Amygdala (tissue), 56 donors: ENCODE data around the gene AP1S1.

Experiments
- DNase-seq, 56 donors: peaks; one replicate each; lab custom pipeline; 2025; lab: John Stamatoyannopoulos, UW

AP1S1 gene

GRCh38 chr7:101155303-101155702 is 1.0 kb downstream of the AP1S1 start:
- DNase-seq, result no peak

- DNase-seq, result no peak
Observed at GRCh38 chr7:101156277-101156676, 2.0 kb downstream of the AP1S1 start.

- DNase-seq, result peak in 1 of 56 donors; percentile 14
Observed at GRCh38 chr7:101156866-101157589, 2.8 kb downstream of the AP1S1 start.

DNA sequence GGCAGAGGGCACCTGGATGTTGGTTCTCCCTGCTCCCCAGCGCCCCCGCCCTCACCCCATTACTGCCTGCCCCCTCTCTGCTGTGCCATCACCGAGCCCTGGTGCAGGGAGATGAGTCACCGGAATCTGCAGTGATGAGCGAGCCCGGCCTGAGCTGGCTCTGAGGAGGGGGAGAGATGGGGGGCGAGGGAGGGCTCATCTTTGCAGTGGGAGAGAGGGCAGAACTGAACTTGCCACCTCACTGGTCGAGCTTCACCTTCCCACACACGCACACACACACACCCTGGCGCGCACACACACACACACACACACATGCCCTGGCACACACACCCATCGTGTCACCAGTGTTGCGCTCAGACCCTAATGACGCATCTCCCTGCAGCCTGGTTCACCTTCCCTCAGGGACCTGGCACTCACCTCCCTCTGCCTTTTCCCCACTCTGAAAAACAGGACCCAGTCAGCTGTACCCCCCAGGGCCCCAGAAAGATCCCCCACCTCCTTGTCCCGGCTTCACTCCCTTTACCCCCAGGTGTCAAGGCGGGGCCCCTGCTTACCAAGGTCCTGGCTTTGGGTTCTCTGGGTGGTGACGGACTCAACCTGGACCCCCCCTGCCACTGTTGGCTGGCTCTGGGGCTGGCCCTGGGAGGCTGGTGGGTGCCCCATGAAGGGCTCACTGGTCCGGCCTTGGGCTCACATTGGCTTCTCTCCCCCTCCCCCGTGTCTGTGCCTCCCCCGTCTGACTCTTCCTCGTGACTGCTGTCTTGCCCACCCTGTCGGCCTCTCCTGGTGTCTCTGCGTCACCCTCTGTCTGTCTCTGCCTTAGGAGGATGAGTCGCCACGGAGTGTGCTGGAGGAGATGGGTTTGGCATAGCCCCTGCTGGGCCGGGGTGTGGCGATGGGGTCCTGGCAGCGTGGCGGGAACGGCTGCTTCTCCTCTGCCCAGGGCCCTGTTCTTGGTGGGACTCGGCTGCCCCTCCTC is 5.7 kb downstream of the AP1S1 start:
- DNase-seq, result peak in 6 of 56 donors; percentile 9 to 41 (median 18)

DNA sequence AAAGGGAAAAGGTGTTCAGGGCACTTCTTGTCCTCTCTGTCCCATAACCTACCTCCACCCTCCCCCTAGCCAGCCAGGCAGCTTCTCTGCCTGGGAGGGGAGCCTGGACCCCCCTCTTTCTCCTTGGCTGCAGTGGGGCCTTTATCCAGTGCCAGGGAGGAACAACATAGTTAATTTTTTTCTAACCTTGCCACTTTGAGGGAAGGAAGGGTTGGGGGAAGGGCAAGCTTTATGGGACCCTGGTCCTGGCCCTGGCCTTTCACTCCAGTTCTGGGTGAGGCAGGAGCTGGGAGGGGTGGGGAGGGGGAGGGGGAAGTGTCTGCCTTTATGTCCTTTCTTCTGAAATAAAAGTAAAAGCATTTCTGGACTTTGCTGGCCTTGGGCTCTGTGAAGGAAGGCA is 6.6 kb downstream of the AP1S1 start:
- DNase-seq, result no peak

- no peak for DNase-seq
Observed at GRCh38 chr7:101161692-101162471, 7.6 kb downstream of the AP1S1 start.

DNA sequence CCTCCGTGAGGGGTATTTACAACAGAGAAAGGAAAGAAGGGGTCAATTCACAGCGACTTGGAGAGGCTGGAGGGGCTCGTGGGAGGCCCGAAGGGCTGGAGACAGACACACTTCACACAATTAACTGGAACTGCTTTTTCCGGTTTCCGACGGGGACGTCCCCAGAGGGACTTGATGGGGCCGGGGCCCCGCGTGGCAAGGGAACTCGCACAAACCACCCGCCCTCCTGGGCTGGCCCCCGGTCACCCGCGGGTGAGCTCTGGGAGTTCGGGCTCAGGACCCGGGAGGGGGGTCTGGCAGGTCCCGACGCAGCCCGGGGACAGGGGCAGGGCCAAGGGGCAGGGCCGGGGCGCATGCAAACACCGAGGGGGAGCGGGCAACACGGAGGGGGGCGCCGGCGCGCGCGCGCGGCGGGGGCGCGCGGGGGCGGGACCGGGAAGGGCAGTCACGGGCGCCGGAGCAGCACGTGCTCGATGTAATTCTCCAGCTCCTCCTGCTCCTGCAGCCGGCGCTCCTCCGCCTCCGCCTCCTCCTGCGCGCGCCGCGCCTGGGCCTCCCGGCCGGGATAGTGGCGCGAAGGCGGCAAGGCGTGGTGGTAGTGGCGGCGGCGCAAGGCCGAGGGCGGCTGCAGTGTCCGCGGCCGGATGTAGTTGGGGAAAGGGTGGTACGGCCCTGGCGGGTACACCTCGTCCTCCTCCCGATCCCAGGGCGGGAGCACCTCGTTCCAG is 8.4 kb downstream of the AP1S1 start:
- DNase-seq, result peak in 9 of 56 donors; percentile 9 to 40 (median 29)

DNA sequence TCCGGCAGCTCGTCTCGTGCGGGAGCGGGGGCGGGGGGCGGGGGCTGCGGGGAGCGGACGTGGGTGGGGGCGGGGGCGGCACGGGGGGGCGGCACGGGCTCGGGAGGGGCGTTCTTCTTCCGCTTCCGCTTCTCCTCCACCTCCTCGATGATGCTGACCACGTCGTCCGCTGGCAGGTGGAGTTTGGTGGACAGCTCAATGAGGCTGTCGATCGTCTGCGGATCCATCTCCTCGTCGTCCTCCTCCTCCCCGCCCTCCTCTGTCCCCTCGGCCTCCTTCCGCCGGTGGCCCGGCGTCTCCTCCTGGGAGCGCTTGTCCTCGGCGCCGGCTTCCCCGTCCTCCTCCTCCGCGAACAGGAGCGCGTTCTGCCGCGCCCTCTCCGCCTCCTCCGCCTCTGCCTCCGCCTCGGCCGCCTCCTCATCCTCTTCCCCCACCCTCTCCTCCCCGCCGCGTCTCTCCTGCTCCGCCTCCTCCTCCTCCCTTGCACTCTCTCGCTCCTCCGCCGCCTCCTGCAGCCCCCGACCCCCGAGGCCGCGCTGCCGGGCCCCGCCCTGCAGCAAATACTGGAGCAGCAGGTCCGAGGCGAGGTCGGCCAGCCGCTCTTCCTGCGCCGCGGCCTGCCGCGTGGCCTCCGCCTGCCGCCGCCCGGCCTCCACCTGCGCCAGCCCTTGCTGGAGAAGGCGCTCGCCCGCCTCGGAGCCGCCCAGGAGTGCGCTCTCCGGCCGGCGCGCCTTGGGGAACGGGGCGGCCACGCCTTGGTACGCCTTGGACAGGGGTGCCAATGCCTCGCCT is 9.2 kb downstream of the AP1S1 start:
- DNase-seq, result peak in 8 of 56 donors; percentile 19 to 42 (median 32)

DNA sequence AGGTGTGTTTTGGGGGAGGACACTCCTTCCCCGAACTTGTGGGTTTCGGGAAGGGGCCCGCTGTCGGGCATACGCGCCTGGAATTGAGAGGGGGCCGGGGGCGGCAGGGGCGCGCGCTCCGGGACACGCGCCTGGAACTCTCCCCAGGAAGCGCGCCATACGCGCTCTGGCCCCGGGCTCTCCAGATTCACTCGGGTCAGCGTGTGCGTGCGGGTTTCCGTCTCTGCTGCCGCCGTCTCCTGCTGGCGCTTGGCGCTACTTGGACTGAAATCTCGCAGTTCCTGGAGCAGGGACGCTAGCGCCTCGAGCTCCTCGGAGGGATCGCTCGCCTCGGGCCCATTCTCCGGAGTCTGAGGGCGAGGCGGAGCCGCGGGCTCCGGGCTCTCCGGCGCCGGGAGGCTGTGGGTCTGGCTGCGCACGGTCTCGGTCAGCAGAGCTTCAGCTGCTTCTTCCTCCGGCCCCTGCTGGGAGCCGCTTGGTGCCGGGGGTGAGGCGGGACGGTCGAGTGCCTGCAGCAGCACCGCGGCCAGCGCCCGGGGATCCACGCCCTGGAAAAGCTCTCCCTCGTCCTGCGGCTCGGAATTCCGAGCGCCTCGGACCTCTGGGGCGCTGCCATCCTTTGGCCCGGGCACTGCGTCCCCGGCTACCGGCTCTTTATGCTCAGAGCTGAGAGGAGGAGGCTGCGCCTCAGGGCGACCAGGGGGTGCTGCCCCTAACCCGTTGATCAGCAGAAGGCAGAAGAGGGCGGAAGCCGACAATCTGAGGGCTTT is 10.0 kb downstream of the AP1S1 start:
- peak in 3 of 56 donors; percentile 18 to 27 (median 23) for DNase-seq

GRCh38 chr7:101165075-101165957 is 11.0 kb downstream of the AP1S1 start, which contains the start of gene VGF:
TSS of gene VGF (minus strand) at chr7:101165569. CDS start at chr7:101164843, 726 bp downstream.
- peak; percentile 27 to 93 (median 76) for DNase-seq

GRCh38 chr7:101165958-101166647 is 11.8 kb downstream of the AP1S1 start:
- no peak for DNase-seq

GRCh38 chr7:101166648-101166908 is 12.3 kb downstream of the AP1S1 start:
- no peak for DNase-seq

- no peak for DNase-seq
Observed at GRCh38 chr7:101166909-101167644, 12.8 kb downstream of the AP1S1 start.

GRCh38 chr7:101167645-101168411 is 13.6 kb downstream of the AP1S1 start:
- DNase-seq, result peak in 1 of 56 donors; percentile 7

- no peak for DNase-seq
Observed at GRCh38 chr7:101168412-101169049, 14.3 kb downstream of the AP1S1 start.
